H9 (cell line): Measurements from ENCODE around the gene NDUFB8. TPM values are rescaled to one million over a fixed set of nuclear protein-coding genes. Genes with fewer than 3 reads are reported as not detected.

Experiments
- DNase-seq: peaks from one replicate; pipeline ENCODE4 v3.0.0-alpha.2; 2017
- H2AFZ ChIP-seq: one replicate; pipeline ENCODE4 v1.6.1; 2013; ENCODE audit warnings: mild to moderate bottlenecking, low read length, control low read depth, moderate library complexity
- H2AK5ac ChIP-seq: 2 replicates; pipeline ENCODE4 v1.6.1; 2013; ENCODE audit warnings: low read length, control low read depth, mixed read lengths; ENCODE audit not compliant: insufficient read length
- H2BK120ac ChIP-seq: one replicate; pipeline ENCODE4 v1.6.1; 2013; ENCODE audit warnings: low read depth, mild to moderate bottlenecking, low read length, control low read depth, inconsistent platforms; ENCODE audit not compliant: poor library complexity, severe bottlenecking
- H2BK12ac ChIP-seq: 2 replicates; pipeline ENCODE4 v1.6.1; 2013; ENCODE audit warnings: low read length, control low read depth, mixed read lengths, low read depth; ENCODE audit not compliant: insufficient read length
- H2BK15ac ChIP-seq: 2 replicates; pipeline ENCODE4 v1.6.1; 2013; ENCODE audit warnings: low read depth, low read length, control low read depth
- H2BK20ac ChIP-seq: one replicate; pipeline ENCODE4 v1.6.1; 2013; ENCODE audit warnings: low read depth, mild to moderate bottlenecking, low read length, control low read depth, inconsistent platforms; ENCODE audit not compliant: poor library complexity, severe bottlenecking
- H2BK5ac ChIP-seq: 2 replicates; pipeline ENCODE4 v1.6.1; 2013; ENCODE audit warnings: low read length, control low read depth, mixed read lengths; ENCODE audit not compliant: insufficient read length
- H3K14ac ChIP-seq: 2 replicates; pipeline ENCODE4 v1.6.1; 2013; ENCODE audit warnings: low read length, control low read depth; ENCODE audit not compliant: insufficient read depth
- H3K18ac ChIP-seq: 2 replicates; pipeline ENCODE4 v1.6.1; 2013; ENCODE audit warnings: low read depth, mild to moderate bottlenecking, mixed read lengths, low read length, control low read depth; ENCODE audit not compliant: insufficient read length
- H3K23ac ChIP-seq: 2 replicates; pipeline ENCODE4 v1.6.1; 2013; ENCODE audit warnings: low read length, control low read depth, mixed read lengths, low read depth; ENCODE audit not compliant: insufficient read length
- H3K23me2 ChIP-seq: 2 replicates; pipeline ENCODE4 v1.6.1; 2013; ENCODE audit warnings: low read depth, mild to moderate bottlenecking, mixed read lengths, low read length, control low read depth; ENCODE audit not compliant: insufficient read length, poor library complexity, severe bottlenecking
- H3K27ac ChIP-seq: 2 replicates; pipeline ENCODE4 v1.5.1; 2013; ENCODE audit warnings: low read length, control low read depth, mixed read lengths, low read depth; ENCODE audit not compliant: insufficient read length
- H3K27me3 ChIP-seq: 2 replicates; pipeline ENCODE4 v1.6.1; 2013; ENCODE audit warnings: low read length, control low read depth, inconsistent platforms; ENCODE audit not compliant: insufficient read depth
- H3K4ac ChIP-seq: 2 replicates; pipeline ENCODE4 v1.6.1; 2013; ENCODE audit warnings: low read depth, mild to moderate bottlenecking, control low read depth, inconsistent platforms, low read length, moderate library complexity
- H3K4me1 ChIP-seq: 2 replicates; pipeline ENCODE4 v1.6.1; 2013; ENCODE audit warnings: low read length, control low read depth, inconsistent platforms; ENCODE audit not compliant: insufficient read depth
- H3K4me2 ChIP-seq: 2 replicates; pipeline ENCODE4 v1.6.1; 2013; ENCODE audit warnings: low read length, control low read depth, mixed read lengths; ENCODE audit not compliant: insufficient read length, insufficient read depth
- H3K56ac ChIP-seq: 2 replicates; pipeline ENCODE4 v1.6.1; 2013; ENCODE audit warnings: low read depth, mild to moderate bottlenecking, mixed read lengths, low read length, control low read depth; ENCODE audit not compliant: insufficient read length
- H3K79me1 ChIP-seq: 2 replicates; pipeline ENCODE4 v1.6.1; 2013; ENCODE audit warnings: low read depth, mild to moderate bottlenecking, moderate library complexity, low read length, control low read depth, inconsistent platforms; ENCODE audit not compliant: insufficient read depth, poor library complexity, severe bottlenecking
- H3K79me2 ChIP-seq: 2 replicates; pipeline ENCODE4 v1.6.1; 2013; ENCODE audit warnings: low read length, control low read depth, inconsistent platforms; ENCODE audit not compliant: insufficient read depth
- H3K9ac ChIP-seq: 2 replicates; pipeline ENCODE4 v1.6.1; 2013; ENCODE audit warnings: low read length, control low read depth, mixed read lengths; ENCODE audit not compliant: insufficient read length; ENCODE audit errors: extremely low read depth
- H3K9me3 ChIP-seq: one replicate; pipeline ENCODE4 v1.6.1; 2013; ENCODE audit warnings: low read depth, low read length, inconsistent platforms; ENCODE audit not compliant: control insufficient read depth
- H3T11ph ChIP-seq: one replicate; pipeline ENCODE4 v1.6.1; 2013; ENCODE audit warnings: mild to moderate bottlenecking, low read length, control low read depth, inconsistent platforms
- H4K20me1 ChIP-seq: one replicate; pipeline ENCODE4 v1.6.1; 2013; ENCODE audit not compliant: control insufficient read depth, insufficient read length, insufficient read depth
- H4K5ac ChIP-seq: 2 replicates; pipeline ENCODE4 v1.6.1; 2013; ENCODE audit warnings: low read depth, mild to moderate bottlenecking, mixed read lengths, low read length, control low read depth; ENCODE audit not compliant: insufficient read length
- H4K8ac ChIP-seq: replicated peaks from 2 replicates; pipeline ENCODE4 v1.6.1; 2013; ENCODE audit warnings: low read length, control low read depth, mixed read lengths, low read depth; ENCODE audit not compliant: insufficient read length
- H4K91ac ChIP-seq: 2 replicates; pipeline ENCODE4 v1.6.1; 2013; ENCODE audit warnings: low read depth, mild to moderate bottlenecking, moderate library complexity, mixed read lengths, low read length, control low read depth; ENCODE audit not compliant: insufficient read length
- H3K27ac Mint-ChIP-seq, 3 experiments: 2 replicates in 2 of 3; 3 replicates in 1 of 3; pipeline ENCODE4 v1.8.0; 2020 to 2021; ENCODE audit warnings: mixed read lengths in 3 of 3, mild to moderate bottlenecking in 1 of 3, moderate library complexity in 1 of 3
- H3K27me3 Mint-ChIP-seq: 2 replicates; pipeline ENCODE4 v1.8.0; 2021; ENCODE audit warnings: low read depth, mild to moderate bottlenecking, moderate library complexity, mixed read lengths
- H3K36me3 Mint-ChIP-seq, 3 experiments: 2 replicates in 2 of 3; 3 replicates in 1 of 3; pipeline ENCODE4 v1.8.0; 2020 to 2021; ENCODE audit warnings: low read depth in 3 of 3, mixed read lengths in 3 of 3; ENCODE audit not compliant: insufficient read depth in 1 of 3
- H3K4me1 Mint-ChIP-seq, 2 experiments: 2 replicates each; pipeline ENCODE4 v1.8.0; 2020; ENCODE audit warnings: mixed read lengths in 2 of 2
- H3K4me3 Mint-ChIP-seq, 2 experiments: 2 replicates in 1 of 2; 3 replicates in 1 of 2; pipeline ENCODE4 v1.8.0; 2020 to 2021; ENCODE audit warnings: mild to moderate bottlenecking in 2 of 2, mixed read lengths in 2 of 2, moderate library complexity in 1 of 2
- H3K9me3 Mint-ChIP-seq, 2 experiments: 2 replicates in 1 of 2; 3 replicates in 1 of 2; pipeline ENCODE4 v1.8.0; 2020; ENCODE audit warnings: mild to moderate bottlenecking in 2 of 2, mixed read lengths in 2 of 2, moderate library complexity in 1 of 2
- CTCF ChIP-seq: fragments of 200-600 bp; sonication (generic); conservative IDR thresholded peaks from 3 replicates; pipeline ENCODE4 v1.8.0; 2021; ENCODE audit warnings: antibody characterized with exemption, mild to moderate bottlenecking
- WGBS: extraction: QIAGEN DNeasy Blood & Tissue Kit; methylation state at CpG from one replicate; pipeline ENCODE4 v1.1.7; 2013; ENCODE audit warnings: missing lambda C conversion rate, low lambda C conversion rate, mixed read lengths; ENCODE audit not compliant: insufficient read length; ENCODE audit errors: extremely low coverage; 5-methylcytosine and 5-hydroxymethylcytosine counted together
- total RNA-seq: library from RNA; stranded (reverse); gene quantifications from 2 replicates; pipeline ENCODE4 v1.2.1, GENCODE V29; 2021

NDUFB8 gene
- total RNA-seq, 1 experiment from 2014 or later, result 205 TPM

DNA sequence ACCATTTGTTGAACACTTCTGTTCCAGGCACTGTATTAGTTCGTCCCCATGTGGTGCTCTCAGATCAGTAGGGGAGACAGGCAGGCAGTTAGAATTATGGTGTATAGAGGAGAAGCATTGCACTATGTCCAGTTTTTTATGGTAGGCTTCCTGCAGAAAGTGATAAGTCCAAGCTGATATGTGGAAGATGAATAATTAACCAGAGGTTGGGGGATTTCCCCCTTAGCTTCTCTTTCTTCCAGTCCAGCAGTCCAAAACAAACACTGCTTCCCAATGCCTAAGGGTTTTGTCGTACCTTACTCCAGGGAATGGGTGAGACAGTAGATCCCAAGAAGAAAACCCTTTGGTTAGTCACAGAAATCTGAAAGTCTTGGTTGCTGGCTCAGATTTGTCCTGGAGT, 25.2 kb upstream of the NDUFB8 start:
- H2BK5ac ChIP-seq, result no peak overlapping the region
- peaks cover 2% of the 10 kb centered on the region; the same call in 1 of the 2 replicates for H3K27me3 Mint-ChIP-seq
- no peak overlapping the region for H2BK20ac ChIP-seq
- H3K9ac ChIP-seq, result no peak overlapping the region
- H3K79me1 ChIP-seq, result no peaks in the 10 kb centered on the region
- H3K9me3 ChIP-seq, result no peaks in the 10 kb centered on the region
- H3K4ac ChIP-seq, result no peak overlapping the region
- H4K91ac ChIP-seq, result no peak overlapping the region
- no peak overlapping the region for H2AK5ac ChIP-seq
- no peak overlapping the region for H2AFZ ChIP-seq
- H3K27ac Mint-ChIP-seq, result no peak overlapping the region
- peaks cover under 1 to 37% (median 15%) of the 10 kb centered on the region in 3 experiments; a peak in 6 of 7 replicates for H3K36me3 Mint-ChIP-seq
- H3K14ac ChIP-seq, result no peak overlapping the region
- no CpG with 5 or more reads among the region's 2 CpGs for WGBS
- no peak overlapping the region for H2BK15ac ChIP-seq
- H3K4me1 ChIP-seq, result no peaks in the 10 kb centered on the region
- H2BK12ac ChIP-seq, result no peak overlapping the region
- H3K23me2 ChIP-seq, result no peaks in the 10 kb centered on the region
- H4K20me1 ChIP-seq, result no peaks in the 10 kb centered on the region
- no peaks in the 10 kb centered on the region for H3K4me1 Mint-ChIP-seq
- no peak for DNase-seq
- no peaks in the 10 kb centered on the region for H3K9me3 Mint-ChIP-seq
- H3K18ac ChIP-seq, result no peak overlapping the region
- H3T11ph ChIP-seq, result no peak overlapping the region
- no peak for TF ChIP-seq CTCF
- H3K56ac ChIP-seq, result no peak overlapping the region
- no peak overlapping the region for H3K27ac ChIP-seq
- no peak overlapping the region for H4K8ac ChIP-seq
- H3K27me3 ChIP-seq, result no peaks in the 10 kb centered on the region
- H4K5ac ChIP-seq, result no peak overlapping the region
- H2BK120ac ChIP-seq, result no peak overlapping the region
- H3K23ac ChIP-seq, result no peak overlapping the region
- H3K4me2 ChIP-seq, result no peak overlapping the region
- H3K4me3 Mint-ChIP-seq, result no peak overlapping the region
- no peaks in the 10 kb centered on the region for H3K79me2 ChIP-seq
